Glutamatergic neuron (in vitro differentiated cells): ENCODE data around the gene BTNL2. TPM values are rescaled to one million over a fixed set of nuclear protein-coding genes. Genes with fewer than 3 reads are reported as not detected.

Experiments
- DNase-seq: peaks from one replicate; pipeline ENCODE4 v3.0.0; 2022
- H3K27ac Mint-ChIP-seq: one replicate; pipeline ENCODE4 v1.8.0; 2020; ENCODE audit warnings: mild to moderate bottlenecking, mixed read lengths, inconsistent platforms; ENCODE audit not compliant: unreplicated experiment
- H3K27me3 Mint-ChIP-seq: one replicate; pipeline ENCODE4 v1.8.0; 2020; ENCODE audit warnings: mild to moderate bottlenecking, moderate library complexity, mixed read lengths, inconsistent platforms; ENCODE audit not compliant: unreplicated experiment
- H3K36me3 Mint-ChIP-seq: one replicate; pipeline ENCODE4 v1.8.0; 2020; ENCODE audit warnings: mild to moderate bottlenecking, mixed read lengths, inconsistent platforms; ENCODE audit not compliant: unreplicated experiment
- H3K4me1 Mint-ChIP-seq: one replicate; pipeline ENCODE4 v1.8.0; 2020; ENCODE audit warnings: mild to moderate bottlenecking, low read depth, mixed read lengths, inconsistent platforms; ENCODE audit not compliant: unreplicated experiment
- H3K4me3 Mint-ChIP-seq: one replicate; pipeline ENCODE4 v1.8.0; 2020; ENCODE audit warnings: mild to moderate bottlenecking, mixed read lengths, inconsistent platforms; ENCODE audit not compliant: unreplicated experiment
- H3K9me3 Mint-ChIP-seq: one replicate; pipeline ENCODE4 v1.8.0; 2020; ENCODE audit warnings: mild to moderate bottlenecking, moderate library complexity, mixed read lengths, inconsistent platforms; ENCODE audit not compliant: unreplicated experiment
- CTCF ChIP-seq: fragments of 200-600 bp; sonication (generic); IDR thresholded peaks from one replicate; pipeline ENCODE4 v1.5.0; 2021; ENCODE audit not compliant: partially characterized antibody, unreplicated experiment
- total RNA-seq: library from RNA; stranded (reverse); fragmentation: NEBNext Ultra II Directional; extraction: Animal tissue kit (Norgen Biotek cat#: 25700); gene quantifications from one replicate; pipeline ENCODE4 v1.2.1, GENCODE V29; 2021; ENCODE audit not compliant: unreplicated experiment

The BTNL2 gene
- total RNA-seq, 1 donor from 2014 or later = not detected

DNA sequence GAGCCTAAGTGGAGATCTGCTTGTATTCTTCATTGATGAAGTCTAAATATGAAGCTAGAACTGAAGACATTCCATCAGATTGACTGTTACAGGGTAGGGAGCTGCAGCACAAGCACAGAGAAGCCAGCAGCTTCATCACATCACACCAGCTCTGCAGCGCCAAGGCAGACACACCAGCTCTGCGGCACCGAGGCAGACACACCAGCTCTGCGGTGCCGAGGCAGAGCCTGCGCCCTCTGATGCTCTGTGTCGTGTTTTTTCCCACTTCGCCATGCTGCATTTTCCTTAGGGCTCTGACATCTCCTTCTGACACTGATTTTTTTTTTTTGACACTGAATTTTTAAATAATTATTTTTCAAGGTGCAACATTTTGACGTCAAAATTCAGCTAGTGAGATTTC is 784 bp downstream of the BTNL2 start:
- no peak for TF ChIP-seq CTCF
- Mint-ChIP-seq H3K9me3 (peaks cover 6% of the 10 kb centered on the region), H3K27me3 (no peaks in the 10 kb centered on the region)

GRCh38 chr6:32405656-32406055 is 1.3 kb downstream of the BTNL2 start:
- TF ChIP-seq CTCF = no peak
- Mint-ChIP-seq H3K9me3 (peaks cover 6% of the 10 kb centered on the region), H3K36me3 (no peaks in the 10 kb centered on the region), H3K27ac (no peak overlapping the region), H3K27me3 (no peaks in the 10 kb centered on the region), H3K4me3 (no peak overlapping the region), H3K4me1 (no peaks in the 10 kb centered on the region)
- DNase-seq = no peak

More for the DNA sequence above, 784 bp downstream of the BTNL2 start:
- no peak overlapping the region for H3K4me3 Mint-ChIP-seq
- no peaks in the 10 kb centered on the region for H3K4me1 Mint-ChIP-seq
- DNase-seq = no peak
- H3K36me3 Mint-ChIP-seq = no peaks in the 10 kb centered on the region
- H3K27ac Mint-ChIP-seq = no peak overlapping the region

- no peak for DNase-seq
- Mint-ChIP-seq H3K4me3 (no peak overlapping the region), H3K27me3 (peaks cover 2% of the 10 kb centered on the region), H3K27ac (no peak overlapping the region), H3K9me3 (peaks cover 6% of the 10 kb centered on the region), H3K36me3 (no peaks in the 10 kb centered on the region), H3K4me1 (no peaks in the 10 kb centered on the region)
- no peak for TF ChIP-seq CTCF
Observed at GRCh38 chr6:32402812-32403211, 4.2 kb downstream of the BTNL2 start.

- peaks cover 2% of the 10 kb centered on the region for H3K27me3 Mint-ChIP-seq
- peaks cover 5% of the 10 kb centered on the region for H3K9me3 Mint-ChIP-seq
- DNase-seq = no peak
- H3K36me3 Mint-ChIP-seq = no peaks in the 10 kb centered on the region
- no peak overlapping the region for H3K4me3 Mint-ChIP-seq
- no peaks in the 10 kb centered on the region for H3K4me1 Mint-ChIP-seq
- TF ChIP-seq CTCF = no peak
- no peak overlapping the region for H3K27ac Mint-ChIP-seq
Observed at GRCh38 chr6:32401284-32401963, 5.6 kb downstream of the BTNL2 start.

- Mint-ChIP-seq H3K27ac (no peak overlapping the region), H3K36me3 (no peaks in the 10 kb centered on the region), H3K4me1 (no peaks in the 10 kb centered on the region), H3K27me3 (peaks cover 2% of the 10 kb centered on the region), H3K4me3 (no peak overlapping the region), H3K9me3 (peaks cover 5% of the 10 kb centered on the region)
- no peak for TF ChIP-seq CTCF
- no peak for DNase-seq
Observed at GRCh38 chr6:32397252-32397920, 9.6 kb downstream of the BTNL2 start.
